PC-9 (cell line): ENCODE data around the gene TMEM163.

Experiments
- CTCF ChIP-seq: fragments of 200-600 bp; sonication (generic); conservative IDR thresholded peaks from 2 replicates; pipeline ENCODE4 v1.6.1; 2017; ENCODE audit warnings: mixed run types, antibody characterized with exemption, mild to moderate bottlenecking, moderate library complexity
- EZH2 ChIP-seq: fragments of 200-600 bp; sonication (generic); IDR thresholded peaks from 2 replicates; pipeline ENCODE4 v1.8.0; 2017; ENCODE audit warnings: antibody characterized with exemption, low read depth

GRCh38 chr2:134449157-134449556 lies 269.6 kb downstream of the TMEM163 start:
- TF ChIP-seq CTCF (no peak), EZH2 (no peak)
